ENCODE results near the gene MLLT6.
A peak's percentile ranks its signal among the peaks of the same experiment; 100 is the strongest.
"Not testable (repeated sequence)": the region's sequence is repeated elsewhere in the genome, so short reads cannot be mapped to it uniquely, and the experiment has no call there.

Gene MLLT6

DNA sequence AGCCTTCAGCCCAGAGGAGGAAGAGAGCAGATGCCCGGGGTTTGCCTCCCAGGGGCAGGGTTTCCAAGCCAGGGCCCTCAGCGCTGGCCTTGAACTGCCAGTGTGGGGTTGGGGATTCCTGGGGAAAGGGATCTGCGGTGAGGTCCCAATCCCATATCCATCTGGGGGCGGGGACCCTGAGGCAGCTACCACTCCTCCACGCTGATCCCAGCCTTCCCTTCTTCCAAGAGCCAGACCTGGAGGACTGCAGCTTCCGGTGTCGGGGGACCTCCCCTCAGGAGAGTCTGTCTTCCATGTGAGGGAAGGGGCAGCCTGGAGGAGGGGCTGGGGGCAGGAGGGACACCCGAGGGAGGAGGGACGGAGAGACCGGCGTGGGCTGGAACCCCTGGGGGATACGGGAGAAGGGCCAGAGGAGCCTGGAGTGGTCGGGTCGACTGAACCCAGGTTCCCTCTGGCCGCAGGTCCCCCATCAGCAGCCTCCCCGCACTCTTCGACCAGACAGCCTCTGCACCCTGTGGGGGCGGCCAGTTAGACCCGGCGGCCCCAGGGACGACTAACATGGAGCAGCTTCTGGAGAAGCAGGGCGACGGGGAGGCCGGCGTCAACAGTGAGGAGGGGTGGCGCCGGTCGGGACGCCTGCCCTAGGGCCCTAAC, 14.3 kb downstream of the MLLT6 start:
- no peak for DNase-seq (ENCODE audit: low spot score in 2 of 2)
- peaks cover 56% of the 10 kb centered on the region for H3K36me3 ChIP-seq (replicated peaks)
- in situ Hi-C loops (cut with MboI; ENCODE audit: low sequenced_read_pairs), result no loop called here
- no peak overlapping the region for H3K4me3 ChIP-seq
- H3K4me1 ChIP-seq, result peaks cover 6% of the 10 kb centered on the region; the same call in 1 of the 2 replicates
- H3K9me3 ChIP-seq, result no peaks in the 10 kb centered on the region
- no peaks in the 10 kb centered on the region for H3K27me3 ChIP-seq (ENCODE audit: low read depth)

DNA sequence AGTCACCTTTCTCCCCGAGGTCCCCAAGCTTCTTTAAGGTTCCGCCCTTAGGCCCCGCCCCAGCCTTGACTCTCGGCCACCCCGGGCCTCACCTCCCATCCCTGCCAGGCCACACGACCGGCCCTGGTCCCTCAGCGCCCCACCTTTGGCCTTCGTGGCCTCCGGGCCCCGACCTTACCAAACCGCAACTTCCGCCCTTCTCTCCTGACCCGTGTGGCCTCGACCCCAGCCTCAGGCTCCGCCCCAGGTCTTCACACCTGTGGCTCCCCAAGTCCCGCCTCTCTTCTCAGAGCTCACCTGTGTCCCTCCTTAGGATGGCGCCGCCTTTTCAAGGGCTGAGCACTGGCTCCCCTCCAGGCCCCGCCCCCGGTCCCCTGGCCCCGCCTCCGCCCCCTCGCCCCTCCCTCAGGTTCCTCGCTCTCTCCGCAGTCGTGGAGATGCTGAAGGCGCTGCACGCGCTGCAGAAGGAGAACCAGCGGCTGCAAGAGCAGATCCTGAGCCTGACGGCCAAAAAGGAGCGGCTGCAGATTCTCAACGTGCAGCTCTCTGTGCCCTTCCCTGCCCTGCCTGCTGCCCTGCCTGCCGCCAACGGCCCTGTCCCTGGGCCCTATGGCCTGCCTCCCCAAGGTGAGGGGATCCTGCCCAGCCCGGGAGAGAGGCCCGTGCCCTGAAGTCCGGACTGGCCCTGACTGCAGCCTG, 15.0 kb downstream of the MLLT6 start:
- H3K36me3 ChIP-seq (replicated peaks), result peaks cover 60% of the 10 kb centered on the region
- H3K4me3 ChIP-seq, result no peak overlapping the region
- peaks cover 6% of the 10 kb centered on the region; the same call in 1 of the 2 replicates for H3K4me1 ChIP-seq
- no peaks in the 10 kb centered on the region for H3K27me3 ChIP-seq (ENCODE audit: low read depth)
- in situ Hi-C loops (cut with MboI; ENCODE audit: low sequenced_read_pairs), result no loop called here
- no peak for DNase-seq (ENCODE audit: low spot score in 2 of 2)
- H3K9me3 ChIP-seq, result no peaks in the 10 kb centered on the region

DNA sequence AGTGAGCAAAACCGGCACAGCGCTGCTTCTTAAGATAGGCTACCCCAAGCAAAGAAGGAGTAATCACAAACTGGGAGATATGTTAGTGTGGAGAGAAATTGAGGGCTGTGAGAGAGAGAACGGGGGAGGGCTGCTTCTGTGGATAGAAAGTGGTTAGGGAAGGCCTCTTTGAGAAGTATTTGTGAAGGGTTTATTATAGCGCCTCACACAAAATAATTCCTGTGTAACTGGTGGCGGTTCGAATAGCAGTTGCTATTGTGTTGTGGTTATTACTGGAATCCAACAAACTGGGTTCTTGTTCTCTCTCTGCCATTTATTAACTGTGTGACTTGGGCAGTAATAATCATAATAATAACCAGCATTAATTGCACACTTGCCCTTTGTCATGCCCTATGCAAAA, 15.9 kb downstream of the MLLT6 start:
- H3K4me1 ChIP-seq, result peaks cover 6% of the 10 kb centered on the region; the same call in 1 of the 2 replicates
- peaks cover 60% of the 10 kb centered on the region for H3K36me3 ChIP-seq (replicated peaks)
- in situ Hi-C loops (cut with MboI; ENCODE audit: low sequenced_read_pairs), result no loop called here
- H3K4me3 ChIP-seq, result no peak overlapping the region
- DNase-seq (ENCODE audit: low spot score in 2 of 2), result no peak
- H3K9me3 ChIP-seq, result no peaks in the 10 kb centered on the region
- no peaks in the 10 kb centered on the region for H3K27me3 ChIP-seq (ENCODE audit: low read depth)

DNA sequence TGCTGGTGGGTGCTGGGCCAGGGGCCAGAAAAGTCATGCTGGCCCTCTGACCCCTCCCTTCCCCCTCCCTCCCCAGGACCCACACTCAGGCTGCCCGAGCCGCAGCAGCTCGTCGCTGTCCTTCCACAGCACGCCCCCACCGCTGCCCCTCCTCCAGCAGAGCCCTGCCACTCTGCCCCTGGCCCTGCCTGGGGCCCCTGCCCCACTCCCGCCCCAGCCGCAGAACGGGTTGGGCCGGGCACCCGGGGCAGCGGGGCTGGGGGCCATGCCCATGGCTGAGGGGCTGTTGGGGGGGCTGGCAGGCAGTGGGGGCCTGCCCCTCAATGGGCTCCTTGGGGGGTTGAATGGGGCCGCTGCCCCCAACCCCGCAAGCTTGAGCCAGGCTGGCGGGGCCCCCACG, 16.7 kb downstream of the MLLT6 start:
- Histone ChIP-seq H3K4me3 (no peak overlapping the region), H3K9me3 (no peaks in the 10 kb centered on the region), H3K36me3 (replicated peaks) (peaks cover 55% of the 10 kb centered on the region), H3K27me3 (ENCODE audit: low read depth) (no peaks in the 10 kb centered on the region), H3K4me1 (peaks cover 6% of the 10 kb centered on the region; the same call in 1 of the 2 replicates)
- in situ Hi-C loops (cut with MboI; ENCODE audit: low sequenced_read_pairs), result no loop called here
- no peak for DNase-seq (ENCODE audit: low spot score in 2 of 2)

DNA sequence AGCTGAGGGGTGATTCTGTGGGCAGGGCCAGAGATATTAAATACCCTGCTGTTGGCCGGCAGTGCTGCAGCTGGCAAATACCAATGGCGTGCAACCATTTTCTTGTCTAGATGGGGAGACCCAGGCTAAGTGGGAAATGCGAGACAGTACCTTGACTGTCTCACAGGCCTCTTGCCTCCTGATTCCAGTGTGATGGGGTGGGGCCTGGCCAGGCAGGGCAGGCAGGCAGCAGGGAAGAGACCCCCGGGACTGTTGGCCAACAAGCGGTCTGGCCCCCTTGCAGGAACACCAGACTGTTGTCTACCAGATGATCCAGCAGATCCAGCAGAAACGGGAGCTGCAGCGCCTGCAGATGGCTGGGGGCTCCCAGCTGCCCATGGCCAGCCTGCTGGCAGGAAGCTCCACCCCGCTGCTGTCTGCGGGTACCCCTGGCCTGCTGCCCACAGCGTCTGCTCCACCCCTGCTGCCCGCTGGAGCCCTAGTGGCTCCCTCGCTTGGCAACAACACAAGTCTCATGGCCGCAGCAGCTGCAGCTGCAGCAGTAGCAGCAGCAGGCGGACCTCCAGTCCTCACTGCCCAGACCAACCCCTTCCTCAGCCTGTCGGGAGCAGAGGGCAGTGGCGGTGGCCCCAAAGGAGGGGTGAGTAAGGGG, 19.4 kb downstream of the MLLT6 start:
- Histone ChIP-seq H3K4me3 (no peak overlapping the region), H3K4me1 (peaks cover 6% of the 10 kb centered on the region; the same call in 1 of the 2 replicates), H3K36me3 (replicated peaks) (peaks cover 32% of the 10 kb centered on the region), H3K27me3 (ENCODE audit: low read depth) (no peaks in the 10 kb centered on the region), H3K9me3 (no peaks in the 10 kb centered on the region)
- in situ Hi-C loops (cut with MboI; ENCODE audit: low sequenced_read_pairs), result no loop called here
- no peak for DNase-seq (ENCODE audit: low spot score in 2 of 2)

DNA sequence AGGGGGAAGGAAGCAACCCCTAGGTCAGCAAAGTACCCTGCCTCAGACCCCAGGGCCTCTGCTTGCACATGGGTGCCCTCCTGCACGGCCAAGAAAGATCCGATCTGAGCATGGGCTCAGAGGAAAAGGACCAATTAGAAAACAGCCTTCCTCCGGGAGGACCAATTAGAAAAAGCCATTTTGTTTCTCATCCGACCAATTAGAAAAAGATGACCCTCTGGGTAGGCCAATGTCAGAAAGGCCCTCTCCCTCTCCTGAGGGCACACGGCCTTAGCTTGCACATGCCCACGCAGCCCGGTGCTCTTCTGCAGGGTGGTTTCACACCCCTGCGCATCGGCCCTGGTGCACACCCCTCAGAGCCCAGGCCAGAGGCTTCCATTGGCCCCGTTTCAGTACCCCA, 20.0 kb downstream of the MLLT6 start:
- H3K27me3 ChIP-seq (ENCODE audit: low read depth), result no peaks in the 10 kb centered on the region
- peaks cover 6% of the 10 kb centered on the region; the same call in 1 of the 2 replicates for H3K4me1 ChIP-seq
- H3K4me3 ChIP-seq, result no peak overlapping the region
- no peaks in the 10 kb centered on the region for H3K9me3 ChIP-seq
- H3K36me3 ChIP-seq (replicated peaks), result peaks cover 30% of the 10 kb centered on the region
- in situ Hi-C loops (cut with MboI; ENCODE audit: low sequenced_read_pairs), result no loop called here
- DNase-seq (ENCODE audit: low spot score in 2 of 2), result no peak

DNA sequence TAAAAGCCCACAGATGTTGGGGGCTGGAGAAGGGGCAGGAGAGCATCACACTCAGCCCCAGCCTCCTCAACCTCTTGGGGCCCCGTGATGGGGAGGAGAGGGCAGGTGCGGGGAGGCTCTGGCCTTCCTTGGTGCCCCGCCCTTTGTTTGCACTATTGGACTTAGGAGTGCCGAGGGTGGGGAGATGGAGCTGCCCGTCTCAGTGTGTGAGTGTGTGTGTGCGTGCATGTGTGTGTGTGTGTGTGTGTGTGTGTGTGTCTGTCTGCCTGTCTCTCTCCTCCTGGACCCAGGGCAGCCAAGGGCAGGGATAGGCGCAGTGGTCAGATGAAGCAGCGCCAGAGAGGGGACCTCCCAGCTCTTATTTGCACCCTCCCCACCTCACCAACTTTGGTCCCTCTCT, 21.1 kb downstream of the MLLT6 start:
- in situ Hi-C loops (cut with MboI; ENCODE audit: low sequenced_read_pairs); DNase-seq (ENCODE audit: low spot score in 2 of 2); H3K9me3 ChIP-seq; H3K27me3 ChIP-seq (ENCODE audit: low read depth); H3K4me1 ChIP-seq; H3K4me3 ChIP-seq: not testable (repeated sequence)
- peaks cover 25% of the 10 kb centered on the region for H3K36me3 ChIP-seq (replicated peaks)

DNA sequence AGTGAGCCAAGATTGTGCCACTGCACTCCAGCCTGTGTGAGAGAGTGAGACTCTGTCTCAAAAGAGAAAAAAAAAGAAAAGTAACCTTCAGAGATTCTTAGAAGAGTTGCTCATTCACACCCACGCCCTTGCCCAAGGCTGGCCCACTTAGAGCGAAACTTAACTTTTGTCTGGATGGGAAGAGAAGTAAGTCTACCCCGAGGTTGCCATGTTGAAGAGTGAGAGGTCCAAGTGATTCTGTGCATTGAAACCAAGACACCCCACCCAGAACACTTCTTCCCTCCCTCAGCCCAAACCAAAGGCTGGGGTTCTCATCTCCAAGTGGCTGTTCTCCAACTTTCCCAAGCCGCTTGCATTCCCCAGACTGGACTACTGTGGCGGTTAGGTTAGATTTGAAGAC, 22.7 kb downstream of the MLLT6 start:
- H3K4me1 ChIP-seq, result peaks cover 7% of the 10 kb centered on the region
- H3K27me3 ChIP-seq (ENCODE audit: low read depth), result no peaks in the 10 kb centered on the region
- H3K36me3 ChIP-seq (replicated peaks), result peaks cover 31% of the 10 kb centered on the region
- no peak overlapping the region for H3K4me3 ChIP-seq
- in situ Hi-C loops (cut with MboI; ENCODE audit: low sequenced_read_pairs), result no loop called here
- 0 out of 2 replicates have a peak, but pooled peaks cover 2% of the 10 kb centered on the region for H3K9me3 ChIP-seq
- no peak for DNase-seq (ENCODE audit: low spot score in 2 of 2)

DNA sequence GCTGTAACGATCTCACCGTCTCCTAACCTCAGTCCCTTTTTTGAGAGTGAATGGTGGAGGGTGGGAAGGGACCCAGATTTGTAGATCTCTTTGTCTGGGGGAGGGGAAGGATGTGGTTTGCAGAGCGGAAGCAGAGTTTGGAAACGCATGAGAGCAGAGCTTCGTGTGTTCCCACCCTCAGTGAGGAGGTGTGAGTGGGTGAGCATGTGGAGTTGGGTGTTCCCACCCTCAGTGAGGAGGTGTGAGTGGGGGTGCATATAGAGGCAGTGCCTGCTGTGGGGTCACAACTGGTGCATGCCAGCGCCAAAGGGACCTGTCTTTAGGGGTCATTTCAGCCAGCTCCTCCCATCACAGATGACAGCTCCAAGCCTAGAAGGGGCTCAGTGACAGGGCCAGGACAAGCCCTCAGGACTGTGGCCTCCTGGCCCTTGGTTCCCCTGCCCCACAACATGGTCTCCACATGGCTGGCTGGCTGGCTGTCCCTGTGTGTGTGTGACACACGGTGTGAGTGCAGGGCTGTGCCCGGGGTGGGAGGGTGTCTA, 23.3 kb downstream of the MLLT6 start:
- H3K9me3 ChIP-seq, result 0 out of 2 replicates have a peak, but pooled peaks cover 2% of the 10 kb centered on the region
- in situ Hi-C loops (cut with MboI; ENCODE audit: low sequenced_read_pairs), result no loop called here
- H3K4me1 ChIP-seq, result peaks cover 7% of the 10 kb centered on the region
- H3K36me3 ChIP-seq (replicated peaks), result peaks cover 34% of the 10 kb centered on the region
- H3K27me3 ChIP-seq (ENCODE audit: low read depth), result no peaks in the 10 kb centered on the region
- DNase-seq (ENCODE audit: low spot score in 2 of 2), result no peak
- H3K4me3 ChIP-seq, result no peak overlapping the region

DNA sequence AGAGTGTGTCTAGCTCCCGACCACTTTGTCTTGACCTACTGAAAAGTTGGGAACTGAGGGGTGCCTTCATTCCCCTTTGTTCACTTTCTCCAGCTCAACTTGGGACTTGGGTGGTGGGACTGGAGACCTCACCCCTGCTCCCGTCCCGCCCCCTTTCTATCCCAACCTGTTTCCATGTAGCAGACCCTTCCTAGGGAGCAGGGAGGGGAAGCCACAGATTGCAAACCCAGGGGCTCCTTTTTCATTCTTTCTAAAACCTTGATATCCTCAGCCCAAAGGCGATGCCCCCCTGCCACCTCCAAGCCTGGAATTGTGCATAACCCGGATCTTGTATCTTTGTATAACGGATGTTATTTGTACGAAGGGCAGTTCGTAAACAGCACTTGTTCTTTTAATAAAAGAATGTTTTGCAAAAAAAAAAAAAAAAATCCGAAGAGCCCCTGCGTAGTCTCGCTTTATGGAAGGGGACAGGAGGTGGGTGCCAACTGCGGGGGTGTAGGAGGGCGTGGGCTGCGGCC, 24.4 kb downstream of the MLLT6 start:
- Histone ChIP-seq H3K4me1 (peaks cover 7% of the 10 kb centered on the region), H3K9me3 (0 out of 2 replicates have a peak, but pooled peaks cover 2% of the 10 kb centered on the region), H3K36me3 (replicated peaks) (peaks cover 44% of the 10 kb centered on the region), H3K4me3 (peak overlapping the region; percentile 34), H3K27me3 (ENCODE audit: low read depth) (no peaks in the 10 kb centered on the region)
- in situ Hi-C loops (cut with MboI; ENCODE audit: low sequenced_read_pairs), result no loop called here
- no peak for DNase-seq (ENCODE audit: low spot score in 2 of 2)

DNA sequence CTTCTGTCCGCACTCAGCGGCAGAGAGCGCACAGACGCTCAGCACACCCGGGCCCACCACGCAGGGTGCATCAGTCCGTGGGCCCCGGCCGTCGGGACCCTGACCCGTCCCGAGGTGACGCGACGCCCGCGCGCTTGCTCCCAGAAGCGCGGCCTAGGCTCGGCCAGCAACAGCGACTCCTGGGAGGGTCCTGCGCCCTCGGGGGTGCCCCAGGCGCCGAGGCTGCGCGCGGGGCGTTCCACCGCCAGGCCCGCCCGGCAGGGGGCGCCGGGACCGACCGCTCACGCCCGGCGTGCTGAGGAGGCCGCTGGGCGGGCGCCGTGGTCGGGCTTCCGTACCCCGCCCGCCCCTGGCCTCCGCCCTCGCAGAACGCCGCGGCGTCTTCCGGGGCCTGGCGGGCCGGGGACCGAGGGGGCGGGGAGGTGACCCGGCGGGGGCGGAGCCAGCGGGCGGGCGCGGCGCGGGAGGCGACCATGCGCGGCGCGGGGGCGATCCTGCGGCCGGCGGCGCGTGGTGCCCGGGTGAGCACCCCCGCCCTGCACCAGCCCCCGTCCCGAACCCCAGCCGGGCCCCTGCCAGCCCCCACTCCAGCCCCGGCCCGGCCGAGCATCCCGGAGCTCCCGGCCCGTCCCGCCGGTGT, 24.9 kb downstream of the MLLT6 start, which contains the start of gene CISD3:
Gene CISD3, plus strand, starts transcription at position 456 of the 640 bp plus-strand sequence. Its CDS starts 18 bp downstream, at position 474.
- peak within 1 kb of the TSS; percentile 71 for H3K4me3 ChIP-seq
- peak; percentile 86 to 89 for DNase-seq (ENCODE audit: low spot score in 2 of 2)
- no peaks in the 10 kb centered on the region for H3K27me3 ChIP-seq (ENCODE audit: low read depth)
- in situ Hi-C loops (cut with MboI; ENCODE audit: low sequenced_read_pairs), result loop anchor here (5.0 kb wide), 1 partner anchor 53 kb away; no protein-coding TSS in a partner anchor
- 0 out of 2 replicates have a peak, but pooled peaks cover 2% of the 10 kb centered on the region for H3K9me3 ChIP-seq
- H3K36me3 ChIP-seq (replicated peaks), result peaks cover 47% of the 10 kb centered on the region
- H3K4me1 ChIP-seq, result peaks cover 7% of the 10 kb centered on the region

DNA sequence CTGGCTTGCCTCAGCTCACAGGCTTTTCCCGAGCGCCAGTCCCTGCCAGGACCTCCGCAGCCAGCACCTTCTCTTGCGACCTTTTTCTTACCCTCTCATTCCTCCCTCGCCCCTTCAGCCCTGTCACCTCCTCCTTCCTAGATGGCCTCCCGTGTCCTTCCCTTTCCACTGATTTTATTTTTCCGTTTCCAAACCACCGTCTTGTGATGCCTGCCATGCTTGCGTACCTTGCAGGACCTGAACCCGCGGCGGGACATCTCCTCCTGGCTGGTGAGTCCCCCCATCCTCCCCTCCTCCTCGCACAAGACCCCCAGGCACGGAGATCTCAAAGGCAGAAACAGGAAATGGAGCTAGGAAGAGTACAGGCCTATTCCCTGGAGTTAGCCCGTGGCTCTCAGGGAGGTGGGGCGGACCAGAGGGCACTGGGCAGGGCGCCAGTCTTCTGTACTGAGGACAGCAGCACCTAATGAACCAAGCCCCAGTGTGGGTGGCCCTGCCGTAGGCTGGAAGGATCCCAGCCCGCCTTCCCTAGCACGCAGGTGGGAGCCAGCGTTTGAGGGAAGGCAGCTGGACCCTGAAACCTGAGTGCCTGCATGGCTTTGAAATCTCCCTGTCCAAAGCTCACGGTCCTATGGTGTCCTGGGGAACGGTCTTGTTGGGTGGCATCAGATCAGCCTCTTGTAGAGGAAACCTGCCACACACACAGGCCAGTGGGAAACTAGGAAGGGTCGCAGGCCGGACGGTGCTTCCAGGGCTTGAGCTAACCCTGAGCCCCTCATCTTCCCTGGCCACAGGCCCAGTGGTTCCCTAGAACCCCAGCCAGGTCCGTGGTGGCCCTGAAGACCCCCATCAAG, 25.7 kb downstream of the MLLT6 start:
- in situ Hi-C loops (cut with MboI; ENCODE audit: low sequenced_read_pairs), result loop anchor here (5.0 kb wide), 1 partner anchor 53 kb away; no protein-coding TSS in a partner anchor
- peaks cover 7% of the 10 kb centered on the region for H3K4me1 ChIP-seq
- peak; percentile 47 to 80 for DNase-seq (ENCODE audit: low spot score in 2 of 2)
- peaks cover 49% of the 10 kb centered on the region for H3K36me3 ChIP-seq (replicated peaks)
- H3K4me3 ChIP-seq, result peak overlapping the region; percentile 71
- 0 out of 2 replicates have a peak, but pooled peaks cover 2% of the 10 kb centered on the region for H3K9me3 ChIP-seq
- no peaks in the 10 kb centered on the region for H3K27me3 ChIP-seq (ENCODE audit: low read depth)

Data from HAP-1 (cell line).